ENCODE data around the gene C12orf42.

DNA sequence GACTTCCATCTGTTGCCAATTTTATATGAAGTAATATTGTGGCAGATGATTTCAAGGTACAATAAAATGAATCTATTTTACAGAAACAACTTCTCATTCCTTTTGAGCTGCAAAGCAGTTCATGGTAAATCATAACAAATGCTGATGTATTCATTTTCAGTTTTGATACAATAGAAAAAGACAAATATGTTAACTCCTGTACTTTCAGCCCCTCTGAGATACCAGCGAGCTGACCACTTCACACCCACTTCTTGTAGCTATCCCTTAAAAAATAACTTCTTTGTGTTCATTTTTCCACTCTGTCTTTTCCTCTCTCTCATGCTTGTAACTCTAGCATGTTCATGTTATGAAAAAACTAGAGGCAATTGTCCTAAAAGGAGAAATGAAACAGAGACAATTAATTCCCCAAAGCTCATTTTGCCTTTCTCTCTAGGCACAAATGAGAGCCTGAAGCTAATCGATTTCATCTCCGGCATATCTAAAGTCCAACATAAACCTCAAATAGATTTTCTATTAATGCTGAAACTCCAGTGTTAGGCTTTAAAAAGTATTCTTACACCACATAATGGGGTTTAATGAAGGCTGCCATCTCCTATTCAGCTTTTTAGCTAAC, 182.9 kb downstream of the C12orf42 start:
- TF ChIP-seq, protein P1, sequence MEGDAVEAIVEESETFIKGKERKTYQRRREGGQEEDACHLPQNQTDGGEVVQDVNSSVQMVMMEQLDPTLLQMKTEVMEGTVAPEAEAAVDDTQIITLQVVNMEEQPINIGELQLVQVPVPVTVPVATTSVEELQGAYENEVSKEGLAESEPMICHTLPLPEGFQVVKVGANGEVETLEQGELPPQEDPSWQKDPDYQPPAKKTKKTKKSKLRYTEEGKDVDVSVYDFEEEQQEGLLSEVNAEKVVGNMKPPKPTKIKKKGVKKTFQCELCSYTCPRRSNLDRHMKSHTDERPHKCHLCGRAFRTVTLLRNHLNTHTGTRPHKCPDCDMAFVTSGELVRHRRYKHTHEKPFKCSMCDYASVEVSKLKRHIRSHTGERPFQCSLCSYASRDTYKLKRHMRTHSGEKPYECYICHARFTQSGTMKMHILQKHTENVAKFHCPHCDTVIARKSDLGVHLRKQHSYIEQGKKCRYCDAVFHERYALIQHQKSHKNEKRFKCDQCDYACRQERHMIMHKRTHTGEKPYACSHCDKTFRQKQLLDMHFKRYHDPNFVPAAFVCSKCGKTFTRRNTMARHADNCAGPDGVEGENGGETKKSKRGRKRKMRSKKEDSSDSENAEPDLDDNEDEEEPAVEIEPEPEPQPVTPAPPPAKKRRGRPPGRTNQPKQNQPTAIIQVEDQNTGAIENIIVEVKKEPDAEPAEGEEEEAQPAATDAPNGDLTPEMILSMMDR (IDR thresholded peaks at IDR 0.05), result no peak
- TF ChIP-seq EP300 (IDR thresholded peaks at IDR 0.05) (no peak), POLR2A (IDR thresholded peaks at IDR 0.05) (no peak)
